ENCODE data around the gene CFL1.

Gene CFL1

DNA sequence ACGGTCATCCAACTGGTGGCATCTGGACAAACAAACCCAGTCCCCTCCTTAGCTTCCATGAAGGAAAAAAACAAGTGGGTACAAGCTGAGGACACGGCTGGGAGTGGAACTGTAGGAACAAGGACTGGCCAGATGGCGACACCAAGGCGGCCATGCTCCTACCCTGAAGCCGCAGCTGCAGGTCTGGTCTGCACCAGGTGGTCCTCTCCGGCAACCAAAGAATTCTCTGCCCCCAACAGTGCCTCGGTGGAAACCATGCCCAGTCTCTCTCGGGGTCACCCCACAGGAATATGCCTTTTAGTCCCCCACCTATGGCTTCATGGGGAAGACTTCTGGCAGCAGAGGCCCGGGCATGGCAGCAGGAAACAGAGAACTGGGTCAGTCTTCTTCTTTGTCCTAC is 48.5 kb downstream of the CFL1 start:
- no peak for DNase-seq (ENCODE audit: low read depth, low spot score)
- POLR2A ChIA-PET: no interaction called here
- H3K4me3 ChIP-seq (ENCODE audit: low read depth, low read length): no peak overlapping the region
- TF ChIP-seq, protein P1, sequence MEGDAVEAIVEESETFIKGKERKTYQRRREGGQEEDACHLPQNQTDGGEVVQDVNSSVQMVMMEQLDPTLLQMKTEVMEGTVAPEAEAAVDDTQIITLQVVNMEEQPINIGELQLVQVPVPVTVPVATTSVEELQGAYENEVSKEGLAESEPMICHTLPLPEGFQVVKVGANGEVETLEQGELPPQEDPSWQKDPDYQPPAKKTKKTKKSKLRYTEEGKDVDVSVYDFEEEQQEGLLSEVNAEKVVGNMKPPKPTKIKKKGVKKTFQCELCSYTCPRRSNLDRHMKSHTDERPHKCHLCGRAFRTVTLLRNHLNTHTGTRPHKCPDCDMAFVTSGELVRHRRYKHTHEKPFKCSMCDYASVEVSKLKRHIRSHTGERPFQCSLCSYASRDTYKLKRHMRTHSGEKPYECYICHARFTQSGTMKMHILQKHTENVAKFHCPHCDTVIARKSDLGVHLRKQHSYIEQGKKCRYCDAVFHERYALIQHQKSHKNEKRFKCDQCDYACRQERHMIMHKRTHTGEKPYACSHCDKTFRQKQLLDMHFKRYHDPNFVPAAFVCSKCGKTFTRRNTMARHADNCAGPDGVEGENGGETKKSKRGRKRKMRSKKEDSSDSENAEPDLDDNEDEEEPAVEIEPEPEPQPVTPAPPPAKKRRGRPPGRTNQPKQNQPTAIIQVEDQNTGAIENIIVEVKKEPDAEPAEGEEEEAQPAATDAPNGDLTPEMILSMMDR (IDR thresholded peaks at IDR 0.05; ENCODE audit: insufficient read depth, low read length, missing control alignments): no peak
- CTCF ChIA-PET: interaction anchor here (4.2 kb wide), 1 partner anchor 9 kb away, joined by 47 read pairs; no protein-coding TSS in a partner anchor

DNA sequence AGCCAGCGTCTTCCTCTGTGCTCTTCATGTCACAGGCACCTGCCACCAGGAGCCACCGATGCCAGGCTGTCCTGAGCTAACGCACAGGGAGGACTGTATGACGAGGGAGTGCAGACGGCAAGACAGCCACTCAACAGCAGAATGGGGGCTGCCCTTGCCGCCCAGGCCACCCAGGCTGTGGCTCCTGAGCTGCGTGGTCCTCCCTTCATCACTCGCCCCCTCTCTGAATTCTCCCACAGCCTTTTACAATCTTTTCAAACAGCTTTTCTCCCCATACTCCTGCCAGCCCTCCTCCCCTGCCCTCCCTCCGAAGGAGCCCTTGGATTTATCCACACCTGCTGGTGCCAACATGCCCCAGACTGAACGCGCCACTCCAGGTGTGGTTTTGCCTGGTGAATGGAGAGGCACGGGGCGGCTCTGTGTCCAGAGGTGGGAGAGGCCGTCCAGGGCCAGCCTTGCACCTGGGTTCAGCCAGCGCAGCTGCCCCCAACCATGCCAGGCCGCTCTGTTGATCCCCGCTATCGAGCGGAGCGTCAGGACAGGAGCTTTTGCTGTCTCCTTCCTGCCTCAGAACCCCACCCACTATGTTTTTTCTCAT is 49.1 kb downstream of the CFL1 start:
- TF ChIP-seq, protein P1 (IDR thresholded peaks at IDR 0.05; ENCODE audit: insufficient read depth, low read length, missing control alignments): no peak
- CTCF ChIA-PET: interaction anchor here (0.6 to 4.2 kb wide), 4 partner anchors 9 to 97 kb away, joined by 3 to 47 read pairs (median 6); partner anchors contain the start of gene KAT5
- no peak overlapping the region for H3K4me3 ChIP-seq (ENCODE audit: low read depth, low read length)
- no peak for DNase-seq (ENCODE audit: low read depth, low spot score)
- POLR2A ChIA-PET: interaction anchor here (1.0 kb wide), 1 partner anchor 97 kb away, joined by 4 read pairs; the partner anchor contains the start of gene KAT5

DNA sequence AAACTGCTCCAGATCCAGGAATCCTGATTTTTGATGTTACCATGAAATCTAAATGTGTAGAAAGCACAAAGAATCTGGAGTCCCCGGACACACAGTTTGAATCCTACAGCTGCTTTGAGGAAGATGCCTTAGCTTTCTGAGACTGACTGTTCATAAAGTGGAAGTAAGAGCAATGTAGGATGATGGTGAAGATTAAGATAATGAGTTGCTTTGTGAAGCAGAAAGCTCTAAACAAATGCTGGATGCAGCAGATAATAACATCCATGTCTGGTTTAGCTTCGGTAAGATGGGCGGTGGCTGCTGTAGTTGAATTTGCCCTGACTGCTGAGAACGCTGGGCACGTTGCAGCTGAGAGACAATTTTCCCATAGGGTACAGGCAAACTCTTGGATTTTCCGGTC is 51.0 kb downstream of the CFL1 start:
- H3K4me3 ChIP-seq (ENCODE audit: low read depth, low read length): no peak overlapping the region
- no peak for DNase-seq (ENCODE audit: low read depth, low spot score)
- POLR2A ChIA-PET: no interaction called here
- CTCF ChIA-PET: interaction anchor here (0.8 to 4.2 kb wide), 6 partner anchors 8 to 96 kb away, joined by 3 to 47 read pairs (median 6); partner anchors contain the start of gene KAT5
- TF ChIP-seq, protein P1 (IDR thresholded peaks at IDR 0.05; ENCODE audit: insufficient read depth, low read length, missing control alignments): no peak
